Heart left ventricle (tissue), 16 donors: ENCODE measurements around the gene TPM3. TPM values are rescaled to one million over a fixed set of nuclear protein-coding genes. Genes with fewer than 3 reads are reported as not detected.

Experiments
- ATAC-seq, 4 donors: fragments of 200-7000 bp; cut with Tn5 transposase; one replicate each; pipeline ENCODE4 v1.9.1; 2020 to 2022; ENCODE audit warnings: moderate library complexity in 4 of 4, mild to moderate bottlenecking in 3 of 4, moderate number of reproducible peaks in 1 of 4
- DNase-seq, 5 donors: peaks; one replicate each; pipeline ENCODE4 v3.0.0-alpha.2; 2020
- H3K27ac ChIP-seq, 12 donors: fragments of 200-600 bp; sonication (generic) in 4 of 12; one replicate each; pipeline versions ENCODE4 v1.5.0 to v1.8.0; 2016 to 2022; ENCODE audit warnings: mild to moderate bottlenecking in 2 of 12
- H3K27me3 ChIP-seq, 9 donors: fragments of 200-600 bp; sonication (generic) in 2 of 9; one replicate each; pipeline versions ENCODE4 v1.5.1 to v1.8.0; 2016 to 2022; ENCODE audit warnings: mild to moderate bottlenecking in 3 of 9
- H3K36me3 ChIP-seq, 9 donors: fragments of 200-600 bp; sonication (generic) in 2 of 9; one replicate each; pipeline versions ENCODE4 v1.5.0 to v1.8.0; 2018 to 2022; ENCODE audit warnings: mild to moderate bottlenecking in 2 of 9
- H3K4me1 ChIP-seq, 12 donors: fragments of 200-600 bp; sonication (generic) in 4 of 12; one replicate each; pipeline versions ENCODE4 v1.5.0 to v1.8.0; 2016 to 2022; ENCODE audit warnings: mild to moderate bottlenecking in 3 of 12
- H3K4me3 ChIP-seq, 12 donors: fragments of 200-600 bp; sonication (generic) in 4 of 12; one replicate each; pipeline versions ENCODE4 v1.5.0 to v1.8.0; 2017 to 2022; ENCODE audit warnings: mild to moderate bottlenecking in 9 of 12, moderate library complexity in 4 of 12
- H3K9me3 ChIP-seq, 12 donors: fragments of 200-600 bp; sonication (generic) in 4 of 12; one replicate each; pipeline versions ENCODE4 v1.5.0 to v1.8.0; 2016 to 2022; ENCODE audit warnings: mild to moderate bottlenecking in 1 of 12
- POLR2A ChIP-seq, 2 donors: fragments of 450-650 bp; IDR thresholded peaks; one replicate each; pipeline ENCODE4 v1.6.1; 2017; ENCODE audit warnings: antibody characterized with exemption in 2 of 2, mild to moderate bottlenecking in 2 of 2, moderate library complexity in 2 of 2
- WGBS, 4 donors: extraction: QIAGEN DNeasy Blood & Tissue Kit in 2 of 4; methylation state at CpG; one replicate each; pipeline versions ENCODE4 v1.1.5 to v1.1.7; 2013 to 2018; 5-methylcytosine and 5-hydroxymethylcytosine counted together
- intact Hi-C, 10 donors: fragments of 100-400 bp; cut with DNase I; formaldehyde crosslinking; loops; one replicate each; pipeline versions ENCODE4 v1.11.1 to v1.14.2; 2022
- polyA plus RNA-seq, 2 donors: library from polyadenylated mRNA; stranded (reverse); fragments of 200-250 nt; gene quantifications; one replicate each; pipeline ENCODE4 v1.2.3, GENCODE V29; 2013
- total RNA-seq, 9 donors: library from RNA; depleted of rRNA in 2 of 9; stranded (reverse); fragments of >200 nt in 2 of 9; fragmentation: NEBNext Ultra II Directional in 3 of 9; extraction: Animal tissue kit (Norgen Biotek cat#: 25700) in 3 of 9; gene quantifications; one replicate each; pipeline versions ENCODE4 v1.1.0 to v1.2.4, GENCODE V29; 2016 to 2023
- TF ChIP-seq, protein P1 (sequence below), 12 donors: fragments of 200-600 bp; sonication (generic) in 4 of 12; IDR thresholded peaks; one replicate each; pipeline versions ENCODE4 v1.5.0 to v1.8.0; 2018 to 2022; ENCODE audit warnings: antibody characterized with exemption in 12 of 12, mild to moderate bottlenecking in 5 of 12
- donor health status: ischemic (EF 13 %, LVEDD 7.1; RV severe dilation, severe dysfunction).
- donor health status: healthy with polysubstance abuse.
- donor health status: DM: no; HTN: yes; CAD: no.
- donor health status: DM: no; HTN: no; CAD: no.
- donor health status: ischemic (EF 25% LVEDD 6.9; RV normal size, moderate dysfunction).
- donor health status: ischemic (EF 25% LVEDD 5.7; RV mildly dilated, moderate dysfunction).
- donor health status: healthy.
- donor health status: DM: yes; HTN: yes; CAD: no.
- donor health status: ischemic (EF 35%, LVEDD 5.7; RV mildly dilated, moderate dysfunction).
- donor health status: nonischemic (EF 11% LVEDD 7.7; RV severe dilation, severe dysfunction).
- donor health status: DM: yes; HTN: yes; CAD: no.
- donor health status: PGD.
- donor health status: ischemic (EF 29% LVEDD 5.4; RV normal size, mild dysfunction).
- donor health status: nonischemic (EF 23%, LVEDD 6.1; RV moderate dilation, normal function).

TPM3 gene
- total and polyA plus RNA-seq, 11 donors, result 76.5 to 259 (median 120) TPM

DNA sequence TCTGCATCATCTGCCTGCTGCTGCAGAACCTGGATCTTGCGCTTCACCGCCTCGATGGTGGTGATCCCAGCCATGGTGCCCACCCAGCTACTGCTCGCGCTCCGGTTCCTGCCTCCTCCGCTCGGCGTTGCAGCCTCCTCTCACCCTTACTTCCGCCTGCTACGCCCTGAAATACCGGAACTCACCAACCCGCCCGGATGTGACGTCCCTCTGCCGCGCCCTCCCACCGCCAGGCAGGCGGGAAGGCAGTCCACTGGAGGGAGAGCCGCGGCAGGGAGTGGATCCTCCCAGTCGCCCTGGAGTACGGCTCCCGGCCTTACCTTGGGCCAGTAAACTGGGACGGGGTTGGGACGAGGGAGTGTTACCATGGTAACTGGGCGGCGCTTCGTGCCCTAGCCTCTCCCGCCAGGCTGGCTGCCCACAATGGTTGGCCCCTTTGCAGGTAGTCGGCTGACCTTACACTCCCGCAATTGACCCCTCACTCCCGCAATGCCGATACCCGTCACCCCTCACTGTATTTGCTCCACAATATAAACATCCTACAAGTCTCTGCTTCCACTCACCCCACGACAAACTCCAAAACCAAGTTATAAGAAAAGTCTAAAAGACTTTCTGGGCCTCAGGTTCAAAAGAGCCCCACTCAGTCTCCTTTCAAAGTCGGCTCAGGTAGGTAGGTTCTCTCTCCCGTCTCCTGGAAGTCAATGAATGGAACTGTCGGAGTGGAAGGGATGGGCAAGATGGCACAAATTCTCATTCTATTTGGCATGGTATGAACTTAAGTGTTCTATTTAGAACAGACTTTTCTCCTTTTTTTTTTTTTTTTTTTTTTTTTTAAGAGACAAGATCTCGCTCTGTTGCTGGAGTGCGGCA, 8.6 kb downstream of the TPM3 start:
- DNase-seq (peak; percentile 95 to 97 (median 96)), ATAC-seq (peak; percentile 95 to 98 (median 97))
- intact Hi-C loops, result loop anchor here in 3 of 10 donors (2.0 to 10.0 kb wide), 3 partner anchors 38 to 188 kb away; partner anchors contain the start of genes RPS27 (in 2 of the 3), HAX1 (in 1 of the 3) and UBAP2L (in 1 of the 3)
- H3K27me3 ChIP-seq, result no peaks in the 10 kb centered on the region
- H3K4me1 ChIP-seq, result peaks cover 8 to 47% (median 42%) of the 10 kb centered on the region in 12 donors
- peak overlapping the region; percentile 19 to 98 (median 94) for H3K27ac ChIP-seq
- TF ChIP-seq, protein P1, sequence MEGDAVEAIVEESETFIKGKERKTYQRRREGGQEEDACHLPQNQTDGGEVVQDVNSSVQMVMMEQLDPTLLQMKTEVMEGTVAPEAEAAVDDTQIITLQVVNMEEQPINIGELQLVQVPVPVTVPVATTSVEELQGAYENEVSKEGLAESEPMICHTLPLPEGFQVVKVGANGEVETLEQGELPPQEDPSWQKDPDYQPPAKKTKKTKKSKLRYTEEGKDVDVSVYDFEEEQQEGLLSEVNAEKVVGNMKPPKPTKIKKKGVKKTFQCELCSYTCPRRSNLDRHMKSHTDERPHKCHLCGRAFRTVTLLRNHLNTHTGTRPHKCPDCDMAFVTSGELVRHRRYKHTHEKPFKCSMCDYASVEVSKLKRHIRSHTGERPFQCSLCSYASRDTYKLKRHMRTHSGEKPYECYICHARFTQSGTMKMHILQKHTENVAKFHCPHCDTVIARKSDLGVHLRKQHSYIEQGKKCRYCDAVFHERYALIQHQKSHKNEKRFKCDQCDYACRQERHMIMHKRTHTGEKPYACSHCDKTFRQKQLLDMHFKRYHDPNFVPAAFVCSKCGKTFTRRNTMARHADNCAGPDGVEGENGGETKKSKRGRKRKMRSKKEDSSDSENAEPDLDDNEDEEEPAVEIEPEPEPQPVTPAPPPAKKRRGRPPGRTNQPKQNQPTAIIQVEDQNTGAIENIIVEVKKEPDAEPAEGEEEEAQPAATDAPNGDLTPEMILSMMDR (IDR thresholded peaks at IDR 0.05), result peak in 3 of 12 donors; percentile 16 to 24 (median 18)
- peak; percentile 18 to 97 for TF ChIP-seq POLR2A (IDR thresholded peaks at IDR 0.05)
- H3K9me3 ChIP-seq, result no peaks in the 10 kb centered on the region
- peaks cover 0 to 28% (median 0%) of the 10 kb centered on the region in 9 donors for H3K36me3 ChIP-seq
- 6 to 14% (median 7%) methylated on average over 21 to 41 of the region's 41 CpGs for WGBS, 4 donors
- peak overlapping the region; percentile 84 to 100 (median 96) for H3K4me3 ChIP-seq

DNA sequence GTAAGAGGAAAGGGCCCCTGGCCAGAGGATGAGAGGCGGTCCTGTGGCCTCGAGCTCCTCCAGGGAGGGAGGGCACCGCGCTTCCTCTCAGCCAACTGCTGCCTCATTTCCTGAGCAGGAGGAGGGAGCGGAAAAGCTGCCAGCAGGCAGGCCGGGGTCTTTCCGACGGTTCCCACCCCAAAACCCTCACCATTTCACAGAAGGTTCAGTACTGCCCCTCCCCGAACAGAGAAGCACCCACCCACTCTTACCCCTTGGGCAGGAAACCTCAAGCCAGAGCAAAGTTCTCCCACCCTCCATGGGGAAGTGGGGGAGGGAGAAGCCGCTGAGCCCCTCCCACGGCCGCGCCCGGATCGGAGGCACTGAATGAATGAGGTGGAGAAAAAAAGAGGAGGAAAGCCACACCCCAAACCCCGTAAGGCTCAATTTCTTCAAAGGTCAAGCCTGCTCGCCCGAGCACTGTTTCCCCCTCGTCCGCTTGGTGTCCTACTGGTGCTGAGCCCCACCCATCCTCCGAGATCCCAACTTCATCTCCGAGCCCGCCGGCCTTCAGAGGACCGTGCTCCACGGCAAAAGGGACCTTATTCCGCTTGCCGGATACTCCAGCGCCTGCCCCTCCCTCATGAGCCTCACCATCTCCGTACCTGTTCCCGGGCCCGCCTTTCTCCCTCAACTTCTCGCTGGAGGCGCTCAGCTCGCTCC, 9.4 kb downstream of the TPM3 start:
- Histone ChIP-seq H3K27ac (peak overlapping the region; percentile 19 to 98 (median 94)), H3K27me3 (no peaks in the 10 kb centered on the region), H3K4me1 (peaks cover 8 to 55% (median 50%) of the 10 kb centered on the region in 12 donors), H3K36me3 (peaks cover 0 to 28% (median 0%) of the 10 kb centered on the region in 9 donors), H3K4me3 (peak overlapping the region; percentile 84 to 100 (median 96)), H3K9me3 (no peaks in the 10 kb centered on the region)
- WGBS, 4 donors, result 0 to 1% (median 0%) methylated on average over 26 to 35 of the region's 35 CpGs
- DNase-seq, result peak; percentile 78 to 87 (median 81)
- intact Hi-C loops, result loop anchor here in 3 of 10 donors (2.0 to 10.0 kb wide), 3 partner anchors 38 to 188 kb away; partner anchors contain the start of genes RPS27 (in 2 of the 3), HAX1 (in 1 of the 3) and UBAP2L (in 1 of the 3)
- TF ChIP-seq POLR2A (IDR thresholded peaks at IDR 0.05), result no peak
- TF ChIP-seq, protein P1 (IDR thresholded peaks at IDR 0.05), result no peak
- ATAC-seq, result peak; percentile 43 to 80 (median 68)

DNA sequence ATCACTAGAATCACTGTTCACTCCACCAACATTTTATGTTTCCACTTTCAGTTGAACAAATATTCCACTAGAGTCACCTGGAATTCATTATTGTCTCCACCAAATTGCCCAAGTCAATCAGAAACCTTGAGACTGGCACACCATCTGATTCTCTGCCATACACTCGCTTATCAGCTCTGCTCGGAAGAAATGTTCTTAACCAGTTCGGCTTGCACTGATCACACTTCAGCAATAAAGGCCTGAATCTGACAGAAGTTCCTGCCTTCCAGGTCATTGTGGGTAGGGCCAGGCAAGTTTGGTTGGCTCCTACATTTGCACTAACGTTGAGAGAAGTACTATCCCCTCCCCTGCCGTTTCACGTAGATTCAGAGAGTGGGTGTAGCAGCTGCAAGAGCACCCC, 10.0 kb downstream of the TPM3 start:
- WGBS, 4 donors, result 0 to 1% (median 1%) methylated on average over 6 of the region's 6 CpGs
- Histone ChIP-seq H3K27ac (peak overlapping the region in 11 of 12 donors; percentile 80 to 98 (median 95)), H3K27me3 (no peaks in the 10 kb centered on the region), H3K36me3 (peaks cover 0 to 28% (median 0%) of the 10 kb centered on the region in 9 donors), H3K9me3 (no peaks in the 10 kb centered on the region), H3K4me1 (peaks cover 8 to 61% (median 55%) of the 10 kb centered on the region in 12 donors), H3K4me3 (peak overlapping the region; percentile 84 to 100 (median 96))
- intact Hi-C loops, result loop anchor here in 3 of 10 donors (2.0 to 10.0 kb wide), 3 partner anchors 39 to 187 kb away; partner anchors contain the start of genes RPS27 (in 2 of the 3), HAX1 (in 1 of the 3) and UBAP2L (in 1 of the 3)
- TF ChIP-seq, protein P1 (IDR thresholded peaks at IDR 0.05), result no peak
- TF ChIP-seq POLR2A (IDR thresholded peaks at IDR 0.05), result no peak
- no peak for ATAC-seq
- DNase-seq, result no peak
